A549 (cell line): ENCODE measurements around the gene GRIP1. TPM values are rescaled to one million over a fixed set of nuclear protein-coding genes. Genes with fewer than 3 reads are reported as not detected.

ENCODE experiments used
- ATAC-seq, 2 experiments: fragments of 200-7000 bp in 1 of 2; fragments of >200 bp in 1 of 2; cut with Nextera tagmentation in 1 of 2; cut with Tn5 transposase in 1 of 2; 3 replicates each; pipeline versions ENCODE4 v1.8.0 to v1.9.1; 2018 to 2020; ENCODE audit warnings: mild to moderate bottlenecking in 1 of 2, moderate library complexity in 1 of 2
- CTCF ChIA-PET: fragments of 300-600 bp; sonication (Branson Sonifier 250); formaldehyde crosslinking; extraction: SDS; loops from one replicate; lab custom pipeline; 2021; ENCODE audit warnings: antibody characterized with exemption, inconsistent platforms; lab: Yijun Ruan, JAX
- POLR2A ChIA-PET: fragments of 350-600 bp; formaldehyde crosslinking; extraction: SDS; loops from one replicate; lab custom pipeline; 2021; ENCODE audit warnings: antibody characterized with exemption, inconsistent platforms; lab: Yijun Ruan, JAX
- DNase-seq, 2 experiments: peaks; one replicate each; pipeline versions ENCODE4 v3.0.0 to v3.0.0-alpha.2; 2011 to 2016; ENCODE audit warnings: low read depth in 1 of 2, low spot score in 1 of 2
- FAIRE-seq: peaks from 2 replicates; lab custom pipeline; 2011; peaks lifted over from hg19 to GRCh38; lab: Jason Lieb, UNC
- H3K27ac ChIP-seq, 2 experiments: fragments of >200 bp; sonication (Bioruptor Twin); formaldehyde crosslinking; 3 replicates each; pipeline ENCODE4 v1.5.1; 2016 to 2017
- H3K4me1 ChIP-seq: fragments of >200 bp; sonication (Bioruptor Twin); formaldehyde crosslinking; 3 replicates; pipeline ENCODE4 v1.6.1; 2016
- H3K4me2 ChIP-seq: fragments of >200 bp; sonication (Bioruptor Twin); formaldehyde crosslinking; 3 replicates; pipeline ENCODE4 v1.6.1; 2016
- H3K4me3 ChIP-seq: fragments of >200 bp; sonication (Bioruptor Twin); formaldehyde crosslinking; 3 replicates; pipeline ENCODE4 v1.5.1; 2016
- H3K9me3 ChIP-seq: fragments of >200 bp; sonication (Bioruptor Twin); formaldehyde crosslinking; 3 replicates; pipeline ENCODE4 v1.6.1; 2016
- ATOH8 ChIP-seq: fragments of 250-450 bp; sonication (Bioruptor Pico); IDR thresholded peaks from 2 replicates; pipeline ENCODE4 v1.5.0; 2020; ENCODE audit warnings: low read depth, mild to moderate bottlenecking, moderate library complexity
- BCL3 ChIP-seq: fragments of >200 bp; sonication (Bioruptor Twin); formaldehyde crosslinking; IDR thresholded peaks from 3 replicates; pipeline ENCODE4 v1.6.1; 2016
- BHLHE40 ChIP-seq: IDR thresholded peaks from 2 replicates; pipeline ENCODE4 v1.6.1; 2012; ENCODE audit warnings: low read depth, low read length, inconsistent platforms
- CHD2 ChIP-seq: fragments of 150-350 bp; IDR thresholded peaks from 2 replicates; pipeline ENCODE4 v1.6.1; 2014; ENCODE audit warnings: low read length; ENCODE audit not compliant: partially characterized antibody
- CHD4 ChIP-seq: fragments of 200-600 bp; sonication (generic); IDR thresholded peaks from 2 replicates; pipeline ENCODE4 v1.6.1; 2016; ENCODE audit warnings: antibody characterized with exemption, mild to moderate bottlenecking, borderline replicate concordance
- EHF ChIP-seq: fragments of 250-450 bp; sonication (Bioruptor Pico); IDR thresholded peaks from 2 replicates; pipeline ENCODE4 v1.5.0; 2020; ENCODE audit warnings: mild to moderate bottlenecking
- ELK1 ChIP-seq: fragments of 150-350 bp; IDR thresholded peaks from 2 replicates; pipeline ENCODE4 v1.6.1; 2014; ENCODE audit warnings: low read depth, mild to moderate bottlenecking, low read length
- FOSL2 ChIP-seq, 2 experiments: fragments of 450-650 bp in 1 of 2; fragments of >200 bp in 1 of 2; sonication (Bioruptor Twin) in 1 of 2; formaldehyde crosslinking; IDR thresholded peaks; 2 replicates each; pipeline versions ENCODE4 v1.5.0 to v1.6.1; 2016 to 2020; ENCODE audit warnings: mild to moderate bottlenecking in 1 of 2, moderate library complexity in 1 of 2
- FOXS1 ChIP-seq: fragments of 250-450 bp; sonication (Bioruptor Pico); IDR thresholded peaks from 2 replicates; pipeline ENCODE4 v1.5.0; 2020; ENCODE audit warnings: mild to moderate bottlenecking, moderate library complexity
- HEYL ChIP-seq: fragments of 250-450 bp; sonication (Bioruptor Pico); IDR thresholded peaks from 2 replicates; pipeline ENCODE4 v1.8.0; 2021; ENCODE audit warnings: mild to moderate bottlenecking, moderate library complexity
- HOXA7 ChIP-seq: fragments of 250-450 bp; sonication (Bioruptor Pico); IDR thresholded peaks from 2 replicates; pipeline ENCODE4 v1.5.0; 2020; ENCODE audit warnings: mild to moderate bottlenecking, moderate library complexity
- MAFK ChIP-seq: fragments of 450-650 bp; IDR thresholded peaks from 2 replicates; pipeline ENCODE4 v1.6.1; 2014; ENCODE audit not compliant: partially characterized antibody
- MAZ ChIP-seq: fragments of 150-350 bp; IDR thresholded peaks from 2 replicates; pipeline ENCODE4 v1.6.1; 2014; ENCODE audit warnings: antibody characterized with exemption, low read depth, low read length, borderline replicate concordance
- PHF8 ChIP-seq: fragments of 200-600 bp; sonication (generic); IDR thresholded peaks from 2 replicates; pipeline ENCODE4 v1.6.1; 2016; ENCODE audit warnings: low read depth, mild to moderate bottlenecking, antibody characterized with exemption, moderate library complexity, borderline replicate concordance
- POLR2A ChIP-seq: IDR thresholded peaks from 2 replicates; pipeline ENCODE4 v1.6.1; 2012; ENCODE audit warnings: mild to moderate bottlenecking, low read length
- POLR2AphosphoS2 ChIP-seq: conservative IDR thresholded peaks from 2 replicates; pipeline ENCODE4 v1.6.1; 2012; ENCODE audit warnings: low read length, improper control_type of control experiment, inconsistent platforms
- RARB ChIP-seq: fragments of 250-450 bp; sonication (Bioruptor Pico); IDR thresholded peaks from 2 replicates; pipeline ENCODE4 v1.8.0; 2021; ENCODE audit warnings: mild to moderate bottlenecking, moderate library complexity
- REST ChIP-seq: fragments of 200-600 bp; sonication (generic); IDR thresholded peaks from 2 replicates; pipeline ENCODE4 v1.6.1; 2016; ENCODE audit warnings: antibody characterized with exemption, mild to moderate bottlenecking, moderate library complexity
- RNF2 ChIP-seq: fragments of 200-600 bp; sonication (generic); IDR thresholded peaks from 2 replicates; pipeline ENCODE4 v1.6.1; 2016; ENCODE audit warnings: low read depth, mild to moderate bottlenecking, antibody characterized with exemption, moderate library complexity, borderline replicate concordance
- USF2 ChIP-seq: fragments of 450-650 bp; IDR thresholded peaks from 2 replicates; pipeline ENCODE4 v1.6.1; 2014; ENCODE audit warnings: antibody characterized with exemption
- ZNF302 ChIP-seq: fragments of 250-450 bp; sonication (Bioruptor Pico); IDR thresholded peaks from 2 replicates; pipeline ENCODE4 v1.9.0; 2021; ENCODE audit warnings: inconsistent platforms, mild to moderate bottlenecking, moderate library complexity
- WGBS: methylation state at CpG from one replicate; pipeline ENCODE4 v1.1.6; 2017; ENCODE audit errors: missing lambda C conversion rate; 5-methylcytosine and 5-hydroxymethylcytosine counted together
- polyA plus RNA-seq, 4 experiments: library from polyadenylated mRNA; depleted of rRNA in 3 of 4; stranded (reverse); fragments of >200 nt; fragmentation: RNase III in 1 of 4; extraction: RNeasy Plus Mini Kit Qiagen cat#74134 plus additional on column Dnase treatment in 1 of 4; gene quantifications; 2 replicates in 3 of 4; 3 replicates in 1 of 4; pipeline ENCODE4 v1.2.3, GENCODE V29; 2011 to 2017

GRIP1 gene
- polyA plus RNA-seq, 2 of the 4 experiments (the other 2 are of a cell fraction) = 4.6 to 5.8 TPM

- FAIRE-seq (no peak), DNase-seq (no peak), ATAC-seq (no peak)
- no peak overlapping the region for H3K4me3 ChIP-seq
- TF ChIP-seq BCL3 (no peak), POLR2AphosphoS2 (no peak), CHD4 (no peak), HEYL (no peak), ELK1 (no peak), FOXS1 (no peak), USF2 (no peak), REST (no peak), ZNF302 (CRISPR knock-in tag) (no peak), CHD2 (no peak), POLR2A (no peak), FOSL2 (IDR thresholded peaks at IDR 0.05) (no peak), FOSL2 (CRISPR knock-in tag; IDR thresholded peaks at IDR 0.05) (no peak), PHF8 (no peak), EHF (no peak)
- no peak overlapping the region for H3K27ac ChIP-seq
- H3K4me1 ChIP-seq = no peaks in the 10 kb centered on the region
- WGBS = 51% methylated on average over 6 of the region's 6 CpGs
- no peak overlapping the region for H3K4me2 ChIP-seq
- POLR2A ChIA-PET = no interaction called here
- CTCF ChIA-PET = interaction anchor here (1.2 to 3.9 kb wide), 2 partner anchors 9 to 414 kb away, joined by 4 to 27 read pairs; no protein-coding TSS in a partner anchor
- H3K9me3 ChIP-seq = no peaks in the 10 kb centered on the region
These were observed 5.3 kb upstream of the GRIP1 start for GRCh38 chr12:66684222-66684621.

- WGBS = 41% methylated on average over 3 of the region's 3 CpGs
- ATAC-seq = no peak
- Histone ChIP-seq H3K4me2 (no peak overlapping the region), H3K4me1 (no peaks in the 10 kb centered on the region)
- POLR2A ChIA-PET = no interaction called here
- no peak for TF ChIP-seq ATOH8 (CRISPR knock-in tag)
- TF ChIP-seq RARB (CRISPR knock-in tag) = no peak
- TF ChIP-seq RNF2 = no peak
- TF ChIP-seq BHLHE40 = no peak
- no peak for TF ChIP-seq POLR2A
- no peak for TF ChIP-seq ELK1
- TF ChIP-seq REST = no peak
- TF ChIP-seq HOXA7 (CRISPR knock-in tag) = no peak
- no peak for TF ChIP-seq MAZ
- no peak for TF ChIP-seq MAFK
- TF ChIP-seq, all 56 proteins: peak for 0
- CTCF ChIA-PET = interaction anchor here (1.0 to 3.9 kb wide), 3 partner anchors 10 to 414 kb away, joined by 3 to 27 read pairs (median 4); no protein-coding TSS in a partner anchor
- Histone ChIP-seq H3K4me3 (no peak overlapping the region), H3K27ac (no peak overlapping the region), H3K9me3 (no peaks in the 10 kb centered on the region)
- DNase-seq (no peak), FAIRE-seq (no peak)
These were observed 4.9 kb upstream of the GRIP1 start for GRCh38 chr12:66683822-66684221.
